ENCODE results near the gene C16orf82. TPM values are rescaled to one million over a fixed set of nuclear protein-coding genes. Genes with fewer than 3 reads are reported as not detected.

C16orf82 gene
- total and polyA plus RNA-seq, 9 of the 15 experiments (the other 6 are each of a cell fraction or from before 2014, with no cell fraction given), result not detected

- Histone ChIP-seq H4K20me1 (replicated peaks; ENCODE audit: control insufficient read depth, insufficient read depth, low read length) (no peaks in the 10 kb centered on the region), H2AFZ (ENCODE audit: low read depth, low read length) (no peak overlapping the region), H3K27me3 (ENCODE audit: control insufficient read depth in 2 of 2, insufficient read depth in 2 of 2, low read length in 2 of 2) (no peaks in the 10 kb centered on the region; a peak in 1 of 5 replicates), H3K4me1 (replicated peaks in 1 of 2; ENCODE audit: control insufficient read depth in 2 of 2, insufficient read depth in 2 of 2, low read length in 2 of 2) (peaks cover 0 to 31% of the 10 kb centered on the region in 2 experiments; a peak in 4 of 5 replicates), H3K4me3 (no peak overlapping the region), H3K79me2 (ENCODE audit: control insufficient read depth, insufficient read depth, low read length) (no peaks in the 10 kb centered on the region), H3K36me3 (ENCODE audit: control insufficient read depth, insufficient read depth, low read length) (no peaks in the 10 kb centered on the region), H3K9me1 (ENCODE audit: control insufficient read depth, insufficient read depth, low read length) (no peaks in the 10 kb centered on the region), H3K27ac (ENCODE audit: extremely low read depth, low read depth, low read length) (peak overlapping the region; percentile 45; the same call in 1 of the 3 replicates), H3K9me3 (replicated peaks; ENCODE audit: control insufficient read depth, insufficient read depth, low read depth, low read length) (no peaks in the 10 kb centered on the region), H3K9ac (ENCODE audit: insufficient read depth in 1 of 2, low read depth in 2 of 2, low read length in 2 of 2) (no peak overlapping the region; a peak in 1 of 4 replicates), H3K4me2 (ENCODE audit: insufficient read depth, low read length) (no peak overlapping the region)
- 59% methylated on average over 12 of the region's 13 CpGs for WGBS (ENCODE audit: insufficient coverage, low coverage, missing lambda C conversion rate)
- FAIRE-seq, result no peak
- ChIA-PET CTCF (ENCODE audit: low intra/inter-chr PET ratio) (no interaction called here), POLR2A (interaction anchor here (1.2 kb wide), 1 partner anchor 38 kb away, joined by 4 read pairs; no protein-coding TSS in a partner anchor)
- no peak; the same call in 1 of the 3 replicates for ATAC-seq
- in situ Hi-C loops (cut with MboI), result no loop called here
- intact Hi-C loops (cut with micrococcal nuclease), result no loop called here
- no peak for DNase-seq (ENCODE audit: extremely low read depth in 1 of 4, low spot score in 3 of 4)
- no TSS peak for BruUV-seq (replicated peaks)
- 0 out of 2 replicates have a peak, but pooled peaks have one; percentile 16 for TF ChIP-seq ZBTB26 (CRISPR knock-in tag; IDR thresholded peaks at IDR 0.05)
- no peak for TF ChIP-seq POLR2A (conservative IDR thresholded peaks at IDR 0.05)
Observed at GRCh38 chr16:27108051-27108770, 41.5 kb downstream of the C16orf82 start.
